Adrenal gland (tissue), 5 donors: ENCODE measurements around the gene SRGAP1.

ENCODE experiments used
- CTCF ChIP-seq, 6 experiments: fragments of 450-650 bp in 4 of 6; fragments of 200-600 bp in 2 of 6; sonication (generic) in 1 of 6; IDR thresholded peaks; 1 replicate in 5 of 6; 2 replicates in 1 of 6; pipeline versions ENCODE4 v1.5.1 to v1.8.0; 2016 to 2021; ENCODE audit warnings: antibody characterized with exemption in 6 of 6, mild to moderate bottlenecking in 2 of 6, moderate library complexity in 1 of 6
- POLR2A ChIP-seq, 2 donors: fragments of 450-650 bp; IDR thresholded peaks; one replicate each; pipeline ENCODE4 v1.6.1; 2017; ENCODE audit warnings: antibody characterized with exemption in 2 of 2, mild to moderate bottlenecking in 2 of 2, moderate library complexity in 1 of 2
- donor health status: DM: no; HTN: no; CAD: no.

DNA sequence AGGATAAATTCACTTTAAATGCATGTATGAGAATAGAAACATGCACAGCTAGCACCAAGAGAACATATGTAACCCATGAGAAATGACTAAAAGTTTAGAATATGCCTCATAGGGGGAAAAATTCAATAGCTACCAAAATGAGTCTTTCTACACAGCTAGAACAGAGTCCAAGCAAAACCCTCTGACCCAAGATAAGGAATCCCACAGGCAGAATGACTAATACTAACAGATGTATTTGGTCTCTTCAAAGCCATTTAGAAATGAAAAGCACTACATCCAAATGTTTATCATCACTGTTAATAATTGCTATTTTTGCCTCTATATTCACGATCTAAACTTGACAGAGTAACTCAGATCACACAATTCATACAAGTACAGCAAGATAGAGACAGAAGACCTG, 333.6 kb downstream of the SRGAP1 start:
- TF ChIP-seq CTCF (IDR thresholded peaks at IDR 0.05): no peak
- no peak for TF ChIP-seq POLR2A (IDR thresholded peaks at IDR 0.05)
